ENCODE measurements around the gene HTR4.

Gene HTR4

DNA sequence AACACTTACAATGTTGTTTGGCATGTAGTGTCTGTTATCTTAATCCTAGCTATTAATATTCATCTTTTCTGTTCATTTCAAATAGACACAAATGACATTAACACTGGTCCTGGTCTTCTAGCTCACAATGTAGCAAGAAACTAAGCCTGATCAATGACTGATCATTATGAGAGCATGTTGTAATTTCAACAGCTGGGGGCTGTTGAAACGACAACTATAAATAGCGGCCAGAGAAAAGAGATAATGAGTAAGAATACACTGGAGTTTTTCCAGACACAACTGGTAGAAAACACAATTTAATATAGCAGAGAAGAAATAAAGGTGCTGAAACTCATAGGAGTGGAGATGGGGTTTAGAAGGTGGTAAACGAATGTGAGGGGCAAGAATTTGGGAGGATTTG is 89.2 kb downstream of the HTR4 start:
- Histone ChIP-seq H3K4me2 (ENCODE audit: insufficient read depth, low read length) (no peak overlapping the region), H4K20me1 (ENCODE audit: insufficient read depth, low read length) (no peaks in the 10 kb centered on the region), H3K9ac (ENCODE audit: low read depth, low read length) (no peak overlapping the region), H2AFZ (ENCODE audit: low read depth, low read length) (no peak overlapping the region), H3K4me1 (ENCODE audit: insufficient read depth, low read length) (no peaks in the 10 kb centered on the region), H3K27ac (ENCODE audit: low read length) (no peak overlapping the region), H3K27me3 (ENCODE audit: insufficient read depth, low read length, poor library complexity) (no peaks in the 10 kb centered on the region), H3K79me2 (ENCODE audit: insufficient read depth, low read length) (no peaks in the 10 kb centered on the region), H3K36me3 (ENCODE audit: insufficient read depth, low read length) (no peaks in the 10 kb centered on the region), H3K9me3 (ENCODE audit: insufficient read depth, low read length, severe bottlenecking) (no peaks in the 10 kb centered on the region), H3K4me3 (ENCODE audit: low read depth in 1 of 2, low read length in 2 of 2) (no peak overlapping the region)
- no peak for DNase-seq
- no peak for ATAC-seq (ENCODE audit: insufficient read depth, low read depth)
- TF ChIP-seq, protein P1, sequence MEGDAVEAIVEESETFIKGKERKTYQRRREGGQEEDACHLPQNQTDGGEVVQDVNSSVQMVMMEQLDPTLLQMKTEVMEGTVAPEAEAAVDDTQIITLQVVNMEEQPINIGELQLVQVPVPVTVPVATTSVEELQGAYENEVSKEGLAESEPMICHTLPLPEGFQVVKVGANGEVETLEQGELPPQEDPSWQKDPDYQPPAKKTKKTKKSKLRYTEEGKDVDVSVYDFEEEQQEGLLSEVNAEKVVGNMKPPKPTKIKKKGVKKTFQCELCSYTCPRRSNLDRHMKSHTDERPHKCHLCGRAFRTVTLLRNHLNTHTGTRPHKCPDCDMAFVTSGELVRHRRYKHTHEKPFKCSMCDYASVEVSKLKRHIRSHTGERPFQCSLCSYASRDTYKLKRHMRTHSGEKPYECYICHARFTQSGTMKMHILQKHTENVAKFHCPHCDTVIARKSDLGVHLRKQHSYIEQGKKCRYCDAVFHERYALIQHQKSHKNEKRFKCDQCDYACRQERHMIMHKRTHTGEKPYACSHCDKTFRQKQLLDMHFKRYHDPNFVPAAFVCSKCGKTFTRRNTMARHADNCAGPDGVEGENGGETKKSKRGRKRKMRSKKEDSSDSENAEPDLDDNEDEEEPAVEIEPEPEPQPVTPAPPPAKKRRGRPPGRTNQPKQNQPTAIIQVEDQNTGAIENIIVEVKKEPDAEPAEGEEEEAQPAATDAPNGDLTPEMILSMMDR (IDR thresholded peaks at IDR 0.05; ENCODE audit: borderline replicate concordance, extremely low read depth, low read length, poor library complexity, severe bottlenecking) = no peak
- TF ChIP-seq EZH2 (IDR thresholded peaks at IDR 0.05; ENCODE audit: borderline replicate concordance, low read depth, low read length, severe bottlenecking) = no peak

DNA sequence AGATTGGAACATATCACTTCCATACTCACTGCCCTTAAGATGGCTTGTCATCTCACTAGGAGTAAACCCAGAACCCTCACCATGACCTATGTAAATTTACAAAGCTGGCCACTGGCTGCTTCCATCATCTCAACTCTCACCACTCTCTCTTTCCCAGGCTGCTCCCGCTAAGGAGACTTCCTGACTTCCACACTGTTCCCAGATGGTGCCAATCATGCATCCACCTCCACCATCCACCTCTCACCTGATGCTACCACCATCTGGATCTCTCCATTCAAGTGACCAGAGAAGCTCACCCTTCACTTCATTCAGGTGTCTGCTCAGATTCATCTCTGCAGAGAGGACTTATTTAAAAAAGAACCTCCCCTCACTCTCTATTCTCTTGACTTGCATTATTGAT is 91.3 kb downstream of the HTR4 start:
- no peak overlapping the region for H2AFZ ChIP-seq (ENCODE audit: low read depth, low read length)
- DNase-seq (no peak), ATAC-seq (ENCODE audit: insufficient read depth, low read depth) (no peak)
- no peak overlapping the region for H3K4me3 ChIP-seq (ENCODE audit: low read depth in 1 of 2, low read length in 2 of 2)
- no peaks in the 10 kb centered on the region for H3K27me3 ChIP-seq (ENCODE audit: insufficient read depth, low read length, poor library complexity)
- H4K20me1 ChIP-seq (ENCODE audit: insufficient read depth, low read length) = no peaks in the 10 kb centered on the region
- TF ChIP-seq, protein P1 (IDR thresholded peaks at IDR 0.05; ENCODE audit: borderline replicate concordance, extremely low read depth, low read length, poor library complexity, severe bottlenecking) = no peak
- no peak for TF ChIP-seq EZH2 (IDR thresholded peaks at IDR 0.05; ENCODE audit: borderline replicate concordance, low read depth, low read length, severe bottlenecking)
- H3K4me2 ChIP-seq (ENCODE audit: insufficient read depth, low read length) = no peak overlapping the region
- H3K36me3 ChIP-seq (ENCODE audit: insufficient read depth, low read length) = no peaks in the 10 kb centered on the region
- no peaks in the 10 kb centered on the region for H3K9me3 ChIP-seq (ENCODE audit: insufficient read depth, low read length, severe bottlenecking)
- H3K27ac ChIP-seq (ENCODE audit: low read length) = no peak overlapping the region
- H3K9ac ChIP-seq (ENCODE audit: low read depth, low read length) = no peak overlapping the region
- H3K4me1 ChIP-seq (ENCODE audit: insufficient read depth, low read length) = no peaks in the 10 kb centered on the region
- H3K79me2 ChIP-seq (ENCODE audit: insufficient read depth, low read length) = no peaks in the 10 kb centered on the region

- DNase-seq (no peak), ATAC-seq (ENCODE audit: insufficient read depth, low read depth) (no peak)
- no peaks in the 10 kb centered on the region for H3K9me3 ChIP-seq (ENCODE audit: insufficient read depth, low read length, severe bottlenecking)
- no peak overlapping the region for H3K9ac ChIP-seq (ENCODE audit: low read depth, low read length)
- H3K27me3 ChIP-seq (ENCODE audit: insufficient read depth, low read length, poor library complexity) = no peaks in the 10 kb centered on the region
- H3K36me3 ChIP-seq (ENCODE audit: insufficient read depth, low read length) = no peaks in the 10 kb centered on the region
- H3K4me1 ChIP-seq (ENCODE audit: insufficient read depth, low read length) = no peaks in the 10 kb centered on the region
- no peak for TF ChIP-seq EZH2 (IDR thresholded peaks at IDR 0.05; ENCODE audit: borderline replicate concordance, low read depth, low read length, severe bottlenecking)
- TF ChIP-seq, protein P1 (IDR thresholded peaks at IDR 0.05; ENCODE audit: borderline replicate concordance, extremely low read depth, low read length, poor library complexity, severe bottlenecking) = no peak
- no peak overlapping the region for H3K27ac ChIP-seq (ENCODE audit: low read length)
- no peak overlapping the region for H2AFZ ChIP-seq (ENCODE audit: low read depth, low read length)
- H3K79me2 ChIP-seq (ENCODE audit: insufficient read depth, low read length) = no peaks in the 10 kb centered on the region
- no peaks in the 10 kb centered on the region for H4K20me1 ChIP-seq (ENCODE audit: insufficient read depth, low read length)
- H3K4me2 ChIP-seq (ENCODE audit: insufficient read depth, low read length) = no peak overlapping the region
- H3K4me3 ChIP-seq (ENCODE audit: low read depth in 1 of 2, low read length in 2 of 2) = no peak overlapping the region
Measured at GRCh38 chr5:148561801-148562311, 92.5 kb downstream of the HTR4 start.

DNA sequence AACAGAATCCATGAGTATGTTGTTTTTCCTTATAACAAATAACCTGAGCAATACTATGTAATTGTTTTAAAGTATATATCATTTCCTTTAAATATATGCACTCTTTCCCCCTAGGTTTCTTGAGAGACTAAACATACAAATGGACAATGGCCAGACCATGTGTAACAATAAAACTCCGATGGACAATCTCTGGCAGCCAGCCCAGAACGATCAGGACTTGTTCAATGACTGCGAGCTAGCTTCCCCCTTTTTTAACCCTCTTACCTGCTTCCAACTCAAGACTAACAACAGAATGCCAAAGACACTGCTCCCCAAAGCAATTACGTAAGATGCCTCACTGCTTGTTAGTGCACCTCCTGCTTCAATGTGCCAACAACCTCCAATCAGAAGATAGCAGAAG is 94.9 kb downstream of the HTR4 start:
- Histone ChIP-seq H3K27ac (ENCODE audit: low read length) (no peak overlapping the region), H3K4me2 (ENCODE audit: insufficient read depth, low read length) (no peak overlapping the region), H2AFZ (ENCODE audit: low read depth, low read length) (no peak overlapping the region), H3K79me2 (ENCODE audit: insufficient read depth, low read length) (no peaks in the 10 kb centered on the region), H3K36me3 (ENCODE audit: insufficient read depth, low read length) (no peaks in the 10 kb centered on the region), H3K9me3 (ENCODE audit: insufficient read depth, low read length, severe bottlenecking) (no peaks in the 10 kb centered on the region), H3K4me3 (ENCODE audit: low read depth in 1 of 2, low read length in 2 of 2) (no peak overlapping the region), H3K4me1 (ENCODE audit: insufficient read depth, low read length) (no peaks in the 10 kb centered on the region), H4K20me1 (ENCODE audit: insufficient read depth, low read length) (no peaks in the 10 kb centered on the region), H3K9ac (ENCODE audit: low read depth, low read length) (no peak overlapping the region), H3K27me3 (ENCODE audit: insufficient read depth, low read length, poor library complexity) (no peaks in the 10 kb centered on the region)
- DNase-seq = no peak
- no peak for ATAC-seq (ENCODE audit: insufficient read depth, low read depth)
- TF ChIP-seq EZH2 (IDR thresholded peaks at IDR 0.05; ENCODE audit: borderline replicate concordance, low read depth, low read length, severe bottlenecking) = no peak
